Activated CD8-positive, alpha-beta memory T cell treated with anti-CD3 and anti-CD28 coated beads for 24 hours (primary cell): Measurements from ENCODE around the gene MAP2K4.
"Not testable (repeated sequence)": the region's sequence is repeated elsewhere in the genome, so short reads cannot be mapped to it uniquely, and the experiment has no call there.

Source experiments
- DNase-seq: peaks from one replicate; pipeline ENCODE4 v3.0.0-alpha.2; 2020

MAP2K4 gene

GRCh38 chr17:12094336-12094735, 73.7 kb downstream of the MAP2K4 start:
- DNase-seq = no peak

GRCh38 chr17:12095522-12095921, 74.8 kb downstream of the MAP2K4 start:
- DNase-seq = no peak

- DNase-seq = no peak
Observed at GRCh38 chr17:12097326-12097725, 76.6 kb downstream of the MAP2K4 start.

- DNase-seq = no peak
Observed at GRCh38 chr17:12098568-12098967, 77.9 kb downstream of the MAP2K4 start.

GRCh38 chr17:12099412-12099811, 78.7 kb downstream of the MAP2K4 start:
- no peak for DNase-seq

- DNase-seq = no peak
Observed at GRCh38 chr17:12104831-12105230, 84.2 kb downstream of the MAP2K4 start.

- no peak for DNase-seq
Observed at GRCh38 chr17:12107905-12108304, 87.2 kb downstream of the MAP2K4 start.

GRCh38 chr17:12110906-12111305, 90.2 kb downstream of the MAP2K4 start:
- DNase-seq = no peak

GRCh38 chr17:12113156-12113555, 92.5 kb downstream of the MAP2K4 start:
- DNase-seq = no peak

- no peak for DNase-seq
Observed at GRCh38 chr17:12114686-12115418, 94.2 kb downstream of the MAP2K4 start.

GRCh38 chr17:12116143-12116542, 95.5 kb downstream of the MAP2K4 start:
- DNase-seq = no peak

GRCh38 chr17:12118617-12119016, 97.9 kb downstream of the MAP2K4 start:
- no peak for DNase-seq

GRCh38 chr17:12122075-12122474, 101.4 kb downstream of the MAP2K4 start:
- DNase-seq = no peak

- no peak for DNase-seq
Observed at GRCh38 chr17:12127177-12127576, 106.5 kb downstream of the MAP2K4 start.

- no peak for DNase-seq
Observed at GRCh38 chr17:12127667-12128066, 107.0 kb downstream of the MAP2K4 start.

GRCh38 chr17:12128946-12129345, 108.3 kb downstream of the MAP2K4 start:
- no peak for DNase-seq

GRCh38 chr17:12133183-12133582, 112.5 kb downstream of the MAP2K4 start:
- no peak for DNase-seq

- DNase-seq = no peak
Observed at GRCh38 chr17:12134101-12134500, 113.4 kb downstream of the MAP2K4 start.

GRCh38 chr17:12134587-12134986, 113.9 kb downstream of the MAP2K4 start:
- DNase-seq = no peak

- no peak for DNase-seq
Observed at GRCh38 chr17:12136243-12136642, 115.6 kb downstream of the MAP2K4 start.

GRCh38 chr17:12136646-12137045, 116.0 kb downstream of the MAP2K4 start:
- no peak for DNase-seq

GRCh38 chr17:12137859-12138258, 117.2 kb downstream of the MAP2K4 start:
- no peak for DNase-seq

- DNase-seq = no peak
Observed at GRCh38 chr17:12140685-12141084, 120.0 kb downstream of the MAP2K4 start.

GRCh38 chr17:12162187-12162586, 141.5 kb downstream of the MAP2K4 start:
- not testable (repeated sequence) for DNase-seq

- DNase-seq = no peak
Observed at GRCh38 chr17:12164085-12164484, 143.4 kb downstream of the MAP2K4 start.
